ENCODE results near the gene RTL1.

Gene RTL1

DNA sequence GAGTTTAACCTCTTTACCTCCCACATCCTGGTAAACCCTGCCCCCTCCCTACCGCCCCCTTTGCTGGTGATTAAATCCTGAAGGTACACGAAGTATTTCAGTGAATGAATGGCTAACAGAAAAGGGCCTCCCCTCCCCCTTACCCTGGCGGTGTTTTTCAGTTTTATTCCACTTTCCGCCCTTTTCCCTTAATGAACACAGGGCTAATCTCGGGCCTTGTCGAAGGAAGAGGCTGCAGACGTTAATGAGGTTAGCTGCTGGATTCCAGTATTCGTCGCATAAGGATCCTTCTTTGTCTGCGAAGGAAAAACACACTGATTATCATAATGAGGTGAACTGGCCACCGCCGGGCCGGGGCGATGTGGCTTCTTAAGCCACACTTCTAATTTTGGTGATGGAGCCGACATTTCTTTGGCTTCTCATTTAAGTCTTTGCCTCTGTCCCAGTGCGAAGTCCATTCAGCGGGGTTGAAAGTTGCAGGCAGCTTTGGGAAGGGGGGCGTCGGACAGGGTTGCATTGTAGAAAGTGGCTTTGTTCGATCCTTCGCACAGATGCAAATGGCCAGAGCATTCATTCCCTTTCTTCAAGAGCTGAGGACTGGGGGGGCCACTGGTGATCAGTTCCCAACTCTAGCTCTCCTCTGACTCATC is 71.1 kb downstream of the RTL1 start:
- Histone ChIP-seq H3K9ac (ENCODE audit: low read length) (no peak overlapping the region), H3F3A (ENCODE audit: insufficient read depth) (no peaks in the 10 kb centered on the region), H3K4me2 (ENCODE audit: low read depth, low read length, poor library complexity, severe bottlenecking) (no peak overlapping the region), H2AFZ (ENCODE audit: low read depth, low read length, severe bottlenecking) (no peak overlapping the region), H4K20me1 (ENCODE audit: low read depth, low read length) (no peaks in the 10 kb centered on the region), H3K27ac (ENCODE audit: low read depth, low read length) (no peak overlapping the region), H3K36me3 (ENCODE audit: low read length) (no peaks in the 10 kb centered on the region), H3K9me2 (replicated peaks; ENCODE audit: insufficient read depth, low read length) (no peaks in the 10 kb centered on the region), H3K4me3 (ENCODE audit: insufficient read depth, low read length, poor library complexity, severe bottlenecking) (no peak overlapping the region), H3K9me3 (ENCODE audit: insufficient read depth, low read length) (no peaks in the 10 kb centered on the region), H3K79me2 (ENCODE audit: insufficient read depth, low read length) (no peaks in the 10 kb centered on the region), H3K27me3 (ENCODE audit: low read length) (no peaks in the 10 kb centered on the region)
- TF ChIP-seq, protein P1, sequence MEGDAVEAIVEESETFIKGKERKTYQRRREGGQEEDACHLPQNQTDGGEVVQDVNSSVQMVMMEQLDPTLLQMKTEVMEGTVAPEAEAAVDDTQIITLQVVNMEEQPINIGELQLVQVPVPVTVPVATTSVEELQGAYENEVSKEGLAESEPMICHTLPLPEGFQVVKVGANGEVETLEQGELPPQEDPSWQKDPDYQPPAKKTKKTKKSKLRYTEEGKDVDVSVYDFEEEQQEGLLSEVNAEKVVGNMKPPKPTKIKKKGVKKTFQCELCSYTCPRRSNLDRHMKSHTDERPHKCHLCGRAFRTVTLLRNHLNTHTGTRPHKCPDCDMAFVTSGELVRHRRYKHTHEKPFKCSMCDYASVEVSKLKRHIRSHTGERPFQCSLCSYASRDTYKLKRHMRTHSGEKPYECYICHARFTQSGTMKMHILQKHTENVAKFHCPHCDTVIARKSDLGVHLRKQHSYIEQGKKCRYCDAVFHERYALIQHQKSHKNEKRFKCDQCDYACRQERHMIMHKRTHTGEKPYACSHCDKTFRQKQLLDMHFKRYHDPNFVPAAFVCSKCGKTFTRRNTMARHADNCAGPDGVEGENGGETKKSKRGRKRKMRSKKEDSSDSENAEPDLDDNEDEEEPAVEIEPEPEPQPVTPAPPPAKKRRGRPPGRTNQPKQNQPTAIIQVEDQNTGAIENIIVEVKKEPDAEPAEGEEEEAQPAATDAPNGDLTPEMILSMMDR (IDR thresholded peaks at IDR 0.05; ENCODE audit: insufficient read depth, low read length, poor library complexity, severe bottlenecking) = no peak
- TF ChIP-seq EZH2phosphoT487 (conservative IDR thresholded peaks at IDR 0.05; ENCODE audit: low read length) = no peak

DNA sequence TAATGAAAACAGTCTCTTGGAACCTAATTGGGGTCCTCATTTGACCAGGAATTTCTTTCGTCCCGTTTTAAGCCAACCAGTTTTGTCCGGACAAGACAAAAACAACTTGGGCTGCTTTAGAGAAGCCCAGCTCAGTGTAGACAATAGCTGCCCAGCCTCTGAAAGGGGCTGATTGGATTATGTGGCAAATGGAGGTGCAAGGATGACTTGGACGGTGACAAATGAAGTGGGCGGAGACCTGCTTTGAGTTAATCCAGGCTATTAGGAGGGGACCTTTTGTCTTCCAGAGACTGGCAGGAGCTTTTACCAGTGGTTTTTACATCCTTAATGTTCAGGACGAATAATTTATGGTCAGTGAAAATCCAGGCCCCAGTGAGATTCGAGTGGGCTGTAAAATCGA is 72.8 kb downstream of the RTL1 start:
- Histone ChIP-seq H3K4me2 (ENCODE audit: low read depth, low read length, poor library complexity, severe bottlenecking) (no peak overlapping the region), H3K9ac (ENCODE audit: low read length) (no peak overlapping the region), H3K36me3 (ENCODE audit: low read length) (no peaks in the 10 kb centered on the region), H3F3A (ENCODE audit: insufficient read depth) (no peaks in the 10 kb centered on the region), H4K20me1 (ENCODE audit: low read depth, low read length) (no peaks in the 10 kb centered on the region), H3K9me3 (ENCODE audit: insufficient read depth, low read length) (no peaks in the 10 kb centered on the region), H3K27me3 (ENCODE audit: low read length) (no peaks in the 10 kb centered on the region), H2AFZ (ENCODE audit: low read depth, low read length, severe bottlenecking) (no peak overlapping the region), H3K4me3 (ENCODE audit: insufficient read depth, low read length, poor library complexity, severe bottlenecking) (no peak overlapping the region), H3K27ac (ENCODE audit: low read depth, low read length) (no peak overlapping the region), H3K9me2 (replicated peaks; ENCODE audit: insufficient read depth, low read length) (no peaks in the 10 kb centered on the region), H3K79me2 (ENCODE audit: insufficient read depth, low read length) (no peaks in the 10 kb centered on the region)
- no peak for TF ChIP-seq EZH2phosphoT487 (conservative IDR thresholded peaks at IDR 0.05; ENCODE audit: low read length)
- TF ChIP-seq, protein P1 (IDR thresholded peaks at IDR 0.05; ENCODE audit: insufficient read depth, low read length, poor library complexity, severe bottlenecking) = no peak
